DOHH2 (cell line): ENCODE results near the gene DIP2C.
A peak's percentile ranks its signal among the peaks of the same experiment; 100 is the strongest.

Experiments used
- H3F3A ChIP-seq: fragments of 200-600 bp; sonication (generic), shearing (Covaris generic); 2 replicates; pipeline ENCODE4 v1.6.0; 2016; ENCODE audit warnings: antibody characterized with exemption, mild to moderate bottlenecking; ENCODE audit not compliant: control insufficient read depth, insufficient read depth
- H3K27ac ChIP-seq: fragments of 200-600 bp; sonication (generic); 2 replicates; pipeline ENCODE4 v1.5.1; 2014; ENCODE audit warnings: low read depth, mild to moderate bottlenecking, low read length, moderate library complexity
- H3K27me3 ChIP-seq: fragments of 200-600 bp; sonication (generic); 2 replicates; pipeline ENCODE4 v1.6.1; 2014; ENCODE audit warnings: mild to moderate bottlenecking, low read length, mixed read lengths; ENCODE audit not compliant: control insufficient read depth
- H3K36me3 ChIP-seq: fragments of 200-600 bp; sonication (generic); 2 replicates; pipeline ENCODE4 v1.6.1; 2014; ENCODE audit warnings: mild to moderate bottlenecking, low read length, moderate library complexity, mixed read lengths; ENCODE audit not compliant: control insufficient read depth
- H3K4me1 ChIP-seq: fragments of 200-600 bp; sonication (generic); 2 replicates; pipeline ENCODE4 v1.6.1; 2014; ENCODE audit warnings: mild to moderate bottlenecking, low read length, mixed read lengths; ENCODE audit not compliant: control insufficient read depth
- H3K4me2 ChIP-seq: fragments of 200-600 bp; sonication (generic); 2 replicates; pipeline ENCODE4 v1.6.0; 2014; ENCODE audit warnings: mild to moderate bottlenecking, low read length, moderate library complexity
- H3K4me3 ChIP-seq: fragments of 200-600 bp; sonication (generic); 2 replicates; pipeline ENCODE4 v1.5.1; 2014; ENCODE audit warnings: mild to moderate bottlenecking, low read length, mixed read lengths
- H3K79me2 ChIP-seq: fragments of 200-600 bp; sonication (generic); 2 replicates; pipeline ENCODE4 v1.6.1; 2014; ENCODE audit warnings: mild to moderate bottlenecking, low read length, mixed read lengths; ENCODE audit not compliant: control insufficient read depth
- H3K9me2 ChIP-seq: fragments of 200-600 bp; sonication (generic); replicated peaks from 2 replicates; pipeline ENCODE4 v1.6.1; 2014; ENCODE audit warnings: mild to moderate bottlenecking, low read length, mixed read lengths; ENCODE audit not compliant: control insufficient read depth
- H3K9me3 ChIP-seq: fragments of 200-600 bp; sonication (generic); 2 replicates; pipeline ENCODE4 v1.6.1; 2014; ENCODE audit warnings: antibody characterized with exemption, low read length, mixed read lengths; ENCODE audit not compliant: control insufficient read depth, insufficient read depth
- H4K20me1 ChIP-seq: fragments of 200-600 bp; sonication (generic); 2 replicates; pipeline ENCODE4 v1.6.0; 2014; ENCODE audit warnings: low read depth, mild to moderate bottlenecking, antibody characterized with exemption, low read length, moderate library complexity; ENCODE audit not compliant: control insufficient read depth, insufficient read depth
- EZH2phosphoT487 ChIP-seq: fragments of 200-600 bp; sonication (generic); IDR thresholded peaks from 2 replicates; pipeline ENCODE4 v1.6.1; 2017; ENCODE audit warnings: borderline replicate concordance, mild to moderate bottlenecking, antibody characterized with exemption, low read length, moderate library complexity, mixed read lengths
- TF ChIP-seq, protein P1 (sequence below): fragments of 200-600 bp; sonication (generic); IDR thresholded peaks from one replicate; pipeline ENCODE4 v1.5.1; 2014; ENCODE audit warnings: antibody characterized with exemption, mild to moderate bottlenecking, low read depth, low read length; ENCODE audit not compliant: poor library complexity, severe bottlenecking

DIP2C gene

GRCh38 chr10:565146-565545, 124.3 kb downstream of the DIP2C start:
- H4K20me1 ChIP-seq: no peaks in the 10 kb centered on the region
- H3K27ac ChIP-seq: no peak overlapping the region
- peak overlapping the region; percentile 17; the same call in 1 of the 2 replicates for H3K4me2 ChIP-seq
- no peaks in the 10 kb centered on the region for H3K9me2 ChIP-seq
- no peak overlapping the region for H3K4me3 ChIP-seq
- peaks cover 6% of the 10 kb centered on the region; the same call in 1 of the 2 replicates for H3K36me3 ChIP-seq
- H3K27me3 ChIP-seq: no peaks in the 10 kb centered on the region
- peaks cover 16% of the 10 kb centered on the region for H3K9me3 ChIP-seq
- peaks cover 17% of the 10 kb centered on the region for H3F3A ChIP-seq
- peaks cover 68% of the 10 kb centered on the region for H3K4me1 ChIP-seq
- no peak for TF ChIP-seq EZH2phosphoT487
- TF ChIP-seq, protein P1, sequence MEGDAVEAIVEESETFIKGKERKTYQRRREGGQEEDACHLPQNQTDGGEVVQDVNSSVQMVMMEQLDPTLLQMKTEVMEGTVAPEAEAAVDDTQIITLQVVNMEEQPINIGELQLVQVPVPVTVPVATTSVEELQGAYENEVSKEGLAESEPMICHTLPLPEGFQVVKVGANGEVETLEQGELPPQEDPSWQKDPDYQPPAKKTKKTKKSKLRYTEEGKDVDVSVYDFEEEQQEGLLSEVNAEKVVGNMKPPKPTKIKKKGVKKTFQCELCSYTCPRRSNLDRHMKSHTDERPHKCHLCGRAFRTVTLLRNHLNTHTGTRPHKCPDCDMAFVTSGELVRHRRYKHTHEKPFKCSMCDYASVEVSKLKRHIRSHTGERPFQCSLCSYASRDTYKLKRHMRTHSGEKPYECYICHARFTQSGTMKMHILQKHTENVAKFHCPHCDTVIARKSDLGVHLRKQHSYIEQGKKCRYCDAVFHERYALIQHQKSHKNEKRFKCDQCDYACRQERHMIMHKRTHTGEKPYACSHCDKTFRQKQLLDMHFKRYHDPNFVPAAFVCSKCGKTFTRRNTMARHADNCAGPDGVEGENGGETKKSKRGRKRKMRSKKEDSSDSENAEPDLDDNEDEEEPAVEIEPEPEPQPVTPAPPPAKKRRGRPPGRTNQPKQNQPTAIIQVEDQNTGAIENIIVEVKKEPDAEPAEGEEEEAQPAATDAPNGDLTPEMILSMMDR: no peak
- no peaks in the 10 kb centered on the region for H3K79me2 ChIP-seq

DNA sequence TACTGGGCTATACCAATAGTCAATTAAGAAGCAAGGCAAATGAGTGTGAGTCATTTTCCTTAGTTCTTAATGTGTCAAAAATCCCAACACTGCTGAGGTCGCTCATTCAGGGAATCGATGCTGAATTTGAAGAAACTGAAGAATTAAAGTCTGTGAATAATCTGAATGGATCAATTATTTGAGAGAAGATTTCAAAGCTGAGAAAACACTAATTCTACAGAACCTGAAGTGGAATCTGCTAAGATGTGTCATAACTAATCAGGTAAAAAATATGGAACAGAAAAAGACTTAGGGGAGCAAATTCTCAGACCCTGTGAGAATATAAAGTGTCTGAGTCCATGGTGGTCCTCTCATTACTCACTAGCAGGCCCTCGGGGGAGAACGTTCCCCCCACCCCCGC, 125.6 kb downstream of the DIP2C start:
- Histone ChIP-seq H3K36me3 (peaks cover 6% of the 10 kb centered on the region; the same call in 1 of the 2 replicates), H3K27me3 (no peaks in the 10 kb centered on the region), H3K4me3 (no peak overlapping the region), H3K4me2 (no peak overlapping the region), H3K79me2 (no peaks in the 10 kb centered on the region), H3F3A (peaks cover 17% of the 10 kb centered on the region), H3K9me2 (no peaks in the 10 kb centered on the region), H3K9me3 (peaks cover 13% of the 10 kb centered on the region), H3K27ac (peak overlapping the region; percentile 96), H4K20me1 (no peaks in the 10 kb centered on the region), H3K4me1 (peaks cover 81% of the 10 kb centered on the region)
- TF ChIP-seq EZH2phosphoT487: no peak
- TF ChIP-seq, protein P1: no peak

DNA sequence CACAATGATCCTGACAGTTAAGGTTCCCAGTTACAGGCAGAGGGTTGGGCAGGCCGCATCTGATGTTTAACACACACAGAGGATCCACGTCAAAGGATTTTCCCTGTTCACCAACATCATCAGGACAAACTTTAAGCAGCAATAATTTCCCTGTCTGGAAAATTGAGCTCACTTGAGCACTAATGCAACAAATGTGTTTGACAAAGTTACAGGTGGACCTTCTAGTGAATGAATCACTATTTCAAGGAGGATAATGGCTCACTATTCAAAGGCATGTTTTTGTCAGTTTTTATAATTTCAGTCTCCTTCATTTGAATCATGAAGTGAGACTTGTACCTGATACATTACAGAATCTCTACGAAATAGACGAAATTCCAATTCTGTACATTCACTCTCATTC, 127.3 kb downstream of the DIP2C start:
- Histone ChIP-seq H3K27me3 (no peaks in the 10 kb centered on the region), H3F3A (peaks cover 23% of the 10 kb centered on the region), H3K27ac (peak overlapping the region; percentile 96), H3K4me1 (peaks cover 92% of the 10 kb centered on the region), H3K4me2 (peak overlapping the region; percentile 62), H4K20me1 (no peaks in the 10 kb centered on the region), H3K36me3 (peaks cover 6% of the 10 kb centered on the region; the same call in 1 of the 2 replicates), H3K9me3 (peaks cover 13% of the 10 kb centered on the region), H3K9me2 (no peaks in the 10 kb centered on the region), H3K79me2 (no peaks in the 10 kb centered on the region), H3K4me3 (peak overlapping the region; percentile 60)
- TF ChIP-seq, protein P1: no peak
- no peak for TF ChIP-seq EZH2phosphoT487
